H9 (cell line): ENCODE results near the gene CDH20. TPM values are rescaled to one million over a fixed set of nuclear protein-coding genes. Genes with fewer than 3 reads are reported as not detected.

Source experiments
- DNase-seq: peaks from one replicate; pipeline ENCODE4 v3.0.0-alpha.2; 2017
- H2AFZ ChIP-seq: one replicate; pipeline ENCODE4 v1.6.1; 2013; ENCODE audit warnings: mild to moderate bottlenecking, low read length, control low read depth, moderate library complexity
- H2AK5ac ChIP-seq: 2 replicates; pipeline ENCODE4 v1.6.1; 2013; ENCODE audit warnings: low read length, control low read depth, mixed read lengths; ENCODE audit not compliant: insufficient read length
- H2BK120ac ChIP-seq: one replicate; pipeline ENCODE4 v1.6.1; 2013; ENCODE audit warnings: low read depth, mild to moderate bottlenecking, low read length, control low read depth, inconsistent platforms; ENCODE audit not compliant: poor library complexity, severe bottlenecking
- H2BK12ac ChIP-seq: 2 replicates; pipeline ENCODE4 v1.6.1; 2013; ENCODE audit warnings: low read length, control low read depth, mixed read lengths, low read depth; ENCODE audit not compliant: insufficient read length
- H2BK15ac ChIP-seq: 2 replicates; pipeline ENCODE4 v1.6.1; 2013; ENCODE audit warnings: low read depth, low read length, control low read depth
- H2BK20ac ChIP-seq: one replicate; pipeline ENCODE4 v1.6.1; 2013; ENCODE audit warnings: low read depth, mild to moderate bottlenecking, low read length, control low read depth, inconsistent platforms; ENCODE audit not compliant: poor library complexity, severe bottlenecking
- H2BK5ac ChIP-seq: 2 replicates; pipeline ENCODE4 v1.6.1; 2013; ENCODE audit warnings: low read length, control low read depth, mixed read lengths; ENCODE audit not compliant: insufficient read length
- H3K14ac ChIP-seq: 2 replicates; pipeline ENCODE4 v1.6.1; 2013; ENCODE audit warnings: low read length, control low read depth; ENCODE audit not compliant: insufficient read depth
- H3K18ac ChIP-seq: 2 replicates; pipeline ENCODE4 v1.6.1; 2013; ENCODE audit warnings: low read depth, mild to moderate bottlenecking, mixed read lengths, low read length, control low read depth; ENCODE audit not compliant: insufficient read length
- H3K23ac ChIP-seq: 2 replicates; pipeline ENCODE4 v1.6.1; 2013; ENCODE audit warnings: low read length, control low read depth, mixed read lengths, low read depth; ENCODE audit not compliant: insufficient read length
- H3K23me2 ChIP-seq: 2 replicates; pipeline ENCODE4 v1.6.1; 2013; ENCODE audit warnings: low read depth, mild to moderate bottlenecking, mixed read lengths, low read length, control low read depth; ENCODE audit not compliant: insufficient read length, poor library complexity, severe bottlenecking
- H3K27ac ChIP-seq: 2 replicates; pipeline ENCODE4 v1.5.1; 2013; ENCODE audit warnings: low read length, control low read depth, mixed read lengths, low read depth; ENCODE audit not compliant: insufficient read length
- H3K27me3 ChIP-seq: 2 replicates; pipeline ENCODE4 v1.6.1; 2013; ENCODE audit warnings: low read length, control low read depth, inconsistent platforms; ENCODE audit not compliant: insufficient read depth
- H3K4ac ChIP-seq: 2 replicates; pipeline ENCODE4 v1.6.1; 2013; ENCODE audit warnings: low read depth, mild to moderate bottlenecking, control low read depth, inconsistent platforms, low read length, moderate library complexity
- H3K4me1 ChIP-seq: 2 replicates; pipeline ENCODE4 v1.6.1; 2013; ENCODE audit warnings: low read length, control low read depth, inconsistent platforms; ENCODE audit not compliant: insufficient read depth
- H3K4me2 ChIP-seq: 2 replicates; pipeline ENCODE4 v1.6.1; 2013; ENCODE audit warnings: low read length, control low read depth, mixed read lengths; ENCODE audit not compliant: insufficient read length, insufficient read depth
- H3K56ac ChIP-seq: 2 replicates; pipeline ENCODE4 v1.6.1; 2013; ENCODE audit warnings: low read depth, mild to moderate bottlenecking, mixed read lengths, low read length, control low read depth; ENCODE audit not compliant: insufficient read length
- H3K79me1 ChIP-seq: 2 replicates; pipeline ENCODE4 v1.6.1; 2013; ENCODE audit warnings: low read depth, mild to moderate bottlenecking, moderate library complexity, low read length, control low read depth, inconsistent platforms; ENCODE audit not compliant: insufficient read depth, poor library complexity, severe bottlenecking
- H3K79me2 ChIP-seq: 2 replicates; pipeline ENCODE4 v1.6.1; 2013; ENCODE audit warnings: low read length, control low read depth, inconsistent platforms; ENCODE audit not compliant: insufficient read depth
- H3K9ac ChIP-seq: 2 replicates; pipeline ENCODE4 v1.6.1; 2013; ENCODE audit warnings: low read length, control low read depth, mixed read lengths; ENCODE audit not compliant: insufficient read length; ENCODE audit errors: extremely low read depth
- H3K9me3 ChIP-seq: one replicate; pipeline ENCODE4 v1.6.1; 2013; ENCODE audit warnings: low read depth, low read length, inconsistent platforms; ENCODE audit not compliant: control insufficient read depth
- H3T11ph ChIP-seq: one replicate; pipeline ENCODE4 v1.6.1; 2013; ENCODE audit warnings: mild to moderate bottlenecking, low read length, control low read depth, inconsistent platforms
- H4K20me1 ChIP-seq: one replicate; pipeline ENCODE4 v1.6.1; 2013; ENCODE audit not compliant: control insufficient read depth, insufficient read length, insufficient read depth
- H4K5ac ChIP-seq: 2 replicates; pipeline ENCODE4 v1.6.1; 2013; ENCODE audit warnings: low read depth, mild to moderate bottlenecking, mixed read lengths, low read length, control low read depth; ENCODE audit not compliant: insufficient read length
- H4K8ac ChIP-seq: replicated peaks from 2 replicates; pipeline ENCODE4 v1.6.1; 2013; ENCODE audit warnings: low read length, control low read depth, mixed read lengths, low read depth; ENCODE audit not compliant: insufficient read length
- H4K91ac ChIP-seq: 2 replicates; pipeline ENCODE4 v1.6.1; 2013; ENCODE audit warnings: low read depth, mild to moderate bottlenecking, moderate library complexity, mixed read lengths, low read length, control low read depth; ENCODE audit not compliant: insufficient read length
- H3K27ac Mint-ChIP-seq, 3 experiments: 2 replicates in 2 of 3; 3 replicates in 1 of 3; pipeline ENCODE4 v1.8.0; 2020 to 2021; ENCODE audit warnings: mixed read lengths in 3 of 3, mild to moderate bottlenecking in 1 of 3, moderate library complexity in 1 of 3
- H3K27me3 Mint-ChIP-seq: 2 replicates; pipeline ENCODE4 v1.8.0; 2021; ENCODE audit warnings: low read depth, mild to moderate bottlenecking, moderate library complexity, mixed read lengths
- H3K36me3 Mint-ChIP-seq, 3 experiments: 2 replicates in 2 of 3; 3 replicates in 1 of 3; pipeline ENCODE4 v1.8.0; 2020 to 2021; ENCODE audit warnings: low read depth in 3 of 3, mixed read lengths in 3 of 3; ENCODE audit not compliant: insufficient read depth in 1 of 3
- H3K4me1 Mint-ChIP-seq, 2 experiments: 2 replicates each; pipeline ENCODE4 v1.8.0; 2020; ENCODE audit warnings: mixed read lengths in 2 of 2
- H3K4me3 Mint-ChIP-seq, 2 experiments: 2 replicates in 1 of 2; 3 replicates in 1 of 2; pipeline ENCODE4 v1.8.0; 2020 to 2021; ENCODE audit warnings: mild to moderate bottlenecking in 2 of 2, mixed read lengths in 2 of 2, moderate library complexity in 1 of 2
- H3K9me3 Mint-ChIP-seq, 2 experiments: 2 replicates in 1 of 2; 3 replicates in 1 of 2; pipeline ENCODE4 v1.8.0; 2020; ENCODE audit warnings: mild to moderate bottlenecking in 2 of 2, mixed read lengths in 2 of 2, moderate library complexity in 1 of 2
- total RNA-seq: library from RNA; stranded (reverse); gene quantifications from 2 replicates; pipeline ENCODE4 v1.2.1, GENCODE V29; 2021
- TF ChIP-seq, protein P1 (sequence below): fragments of 200-600 bp; sonication (generic); conservative IDR thresholded peaks from 3 replicates; pipeline ENCODE4 v1.8.0; 2021; ENCODE audit warnings: antibody characterized with exemption, mild to moderate bottlenecking

CDH20 gene
- total RNA-seq, 1 experiment from 2014 or later: not detected

DNA sequence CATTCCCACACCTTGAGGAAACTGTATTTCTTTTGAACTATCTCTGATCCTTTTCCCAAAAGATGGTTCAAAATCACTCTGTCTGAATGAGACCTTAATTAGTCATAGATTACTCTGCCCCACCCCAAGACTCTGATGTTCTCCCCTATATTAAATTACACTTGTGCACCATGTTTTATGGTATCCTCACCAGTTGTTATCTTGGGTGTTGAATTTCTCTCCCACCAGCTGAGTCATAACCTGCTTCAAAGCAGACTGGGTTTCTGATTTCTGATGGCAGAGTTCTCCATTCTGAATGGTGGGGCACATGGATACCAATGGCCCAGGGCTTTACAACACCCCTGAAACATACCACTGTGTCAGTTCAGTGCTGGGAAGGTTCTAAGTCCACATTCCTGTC, 15.0 kb downstream of the CDH20 start:
- Histone ChIP-seq H3K4ac (no peak overlapping the region), H2BK5ac (no peak overlapping the region), H3K4me1 (no peaks in the 10 kb centered on the region), H3K27me3 (no peaks in the 10 kb centered on the region), H2BK120ac (no peak overlapping the region), H4K91ac (no peak overlapping the region), H3K27ac (no peak overlapping the region), H3K79me2 (no peaks in the 10 kb centered on the region), H3K9ac (no peak overlapping the region), H4K8ac (no peak overlapping the region), H4K20me1 (no peaks in the 10 kb centered on the region), H3K23ac (no peak overlapping the region), H3K14ac (no peak overlapping the region), H3K79me1 (no peaks in the 10 kb centered on the region), H2BK20ac (no peak overlapping the region), H2BK15ac (no peak overlapping the region), H2AK5ac (no peak overlapping the region), H3K18ac (no peak overlapping the region), H3K4me2 (no peak overlapping the region), H2BK12ac (no peak overlapping the region), H3T11ph (no peak overlapping the region), H3K56ac (no peak overlapping the region), H3K23me2 (no peaks in the 10 kb centered on the region), H3K9me3 (no peaks in the 10 kb centered on the region), H2AFZ (no peak overlapping the region), H4K5ac (no peak overlapping the region)
- no peak for DNase-seq
- no peaks in the 10 kb centered on the region for H3K36me3 Mint-ChIP-seq
- H3K27ac Mint-ChIP-seq: no peak overlapping the region; a peak in 1 of 7 replicates
- no peak overlapping the region for H3K4me3 Mint-ChIP-seq
- H3K27me3 Mint-ChIP-seq: no peaks in the 10 kb centered on the region; the same call in 1 of the 2 replicates
- H3K9me3 Mint-ChIP-seq: no peaks in the 10 kb centered on the region
- TF ChIP-seq, protein P1, sequence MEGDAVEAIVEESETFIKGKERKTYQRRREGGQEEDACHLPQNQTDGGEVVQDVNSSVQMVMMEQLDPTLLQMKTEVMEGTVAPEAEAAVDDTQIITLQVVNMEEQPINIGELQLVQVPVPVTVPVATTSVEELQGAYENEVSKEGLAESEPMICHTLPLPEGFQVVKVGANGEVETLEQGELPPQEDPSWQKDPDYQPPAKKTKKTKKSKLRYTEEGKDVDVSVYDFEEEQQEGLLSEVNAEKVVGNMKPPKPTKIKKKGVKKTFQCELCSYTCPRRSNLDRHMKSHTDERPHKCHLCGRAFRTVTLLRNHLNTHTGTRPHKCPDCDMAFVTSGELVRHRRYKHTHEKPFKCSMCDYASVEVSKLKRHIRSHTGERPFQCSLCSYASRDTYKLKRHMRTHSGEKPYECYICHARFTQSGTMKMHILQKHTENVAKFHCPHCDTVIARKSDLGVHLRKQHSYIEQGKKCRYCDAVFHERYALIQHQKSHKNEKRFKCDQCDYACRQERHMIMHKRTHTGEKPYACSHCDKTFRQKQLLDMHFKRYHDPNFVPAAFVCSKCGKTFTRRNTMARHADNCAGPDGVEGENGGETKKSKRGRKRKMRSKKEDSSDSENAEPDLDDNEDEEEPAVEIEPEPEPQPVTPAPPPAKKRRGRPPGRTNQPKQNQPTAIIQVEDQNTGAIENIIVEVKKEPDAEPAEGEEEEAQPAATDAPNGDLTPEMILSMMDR: no peak
- no peaks in the 10 kb centered on the region; a peak in 1 of 4 replicates for H3K4me1 Mint-ChIP-seq
